ENCODE measurements around the gene ADH5. TPM values are rescaled to one million over a fixed set of nuclear protein-coding genes. Genes with fewer than 3 reads are reported as not detected.

Gene ADH5
- total and polyA plus RNA-seq, 2 of the 8 experiments (the other 6 are each of a cell fraction or from before 2014, with no cell fraction given) = 223 to 327 TPM

DNA sequence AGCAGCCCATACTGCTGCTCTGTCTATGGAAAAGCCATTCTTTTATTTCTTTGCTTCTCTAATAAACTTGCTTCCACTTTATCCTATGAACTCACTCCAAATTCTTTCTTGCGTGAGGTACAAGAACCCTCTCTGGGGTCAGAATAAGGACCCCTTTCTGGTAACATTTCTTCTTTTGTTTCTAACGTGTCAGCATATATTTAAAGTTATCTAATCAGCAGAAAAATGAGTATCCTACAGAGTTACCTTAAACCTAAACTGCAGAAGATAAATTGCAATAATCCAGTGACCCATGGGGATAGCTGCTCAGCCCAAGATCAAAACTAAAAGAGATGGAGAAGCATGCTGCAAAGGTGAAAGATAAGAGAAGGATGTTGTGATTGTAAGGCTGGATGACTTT, 4.0 kb downstream of the ADH5 start:
- H4K20me1 ChIP-seq (replicated peaks in 1 of 2; ENCODE audit: control insufficient read depth in 1 of 2, insufficient read depth in 2 of 2, low read length in 2 of 2) = peaks cover 2 to 7% of the 10 kb centered on the region in 2 experiments
- no peak overlapping the region for H2BK5ac ChIP-seq (ENCODE audit: low read depth, low read length)
- H2BK120ac ChIP-seq (replicated peaks; ENCODE audit: low read depth, low read length) = no peak overlapping the region
- H3K27ac ChIP-seq (ENCODE audit: low read depth, low read length) = no peak overlapping the region
- H3K27me3 ChIP-seq (replicated peaks in 1 of 4; ENCODE audit: control insufficient read depth in 3 of 4, extremely low read depth in 1 of 4, insufficient read depth in 3 of 4, low read length in 3 of 4) = no peaks in the 10 kb centered on the region
- H2AK5ac ChIP-seq (ENCODE audit: low read depth, low read length) = no peak overlapping the region
- peaks cover 2% of the 10 kb centered on the region; the same call in 1 of the 2 replicates for H3K79me1 ChIP-seq (ENCODE audit: low read depth, low read length)
- H4K8ac ChIP-seq (ENCODE audit: extremely low read depth, insufficient read depth, low read length) = no peak overlapping the region
- H3K4me2 ChIP-seq (ENCODE audit: insufficient read depth in 1 of 2, low read depth in 2 of 2, low read length in 2 of 2) = no peak overlapping the region
- DNase-seq (ENCODE audit: low read depth in 1 of 2, low spot score in 2 of 2) (no peak), FAIRE-seq (no peak)
- no peak overlapping the region for H2BK12ac ChIP-seq (ENCODE audit: low read depth, low read length)
- no peak overlapping the region for H3K4ac ChIP-seq (replicated peaks; ENCODE audit: insufficient read length, low read depth, low read length)
- H3K79me2 ChIP-seq (ENCODE audit: control insufficient read depth in 1 of 2, insufficient read depth in 2 of 2, low read length in 2 of 2) = peaks cover 7 to 51% of the 10 kb centered on the region in 2 experiments; a peak in 3 of 4 replicates
- H3K56ac ChIP-seq (replicated peaks; ENCODE audit: insufficient read length, low read depth, low read length) = no peak overlapping the region
- H2AFZ ChIP-seq (ENCODE audit: low read length) = no peak overlapping the region
- H2BK15ac ChIP-seq (ENCODE audit: low read length) = no peak overlapping the region
- H3K23me2 ChIP-seq (ENCODE audit: low read depth, low read length) = peaks cover 5% of the 10 kb centered on the region
- H3K14ac ChIP-seq (ENCODE audit: insufficient read length) = no peak overlapping the region
- no peak overlapping the region for H3K18ac ChIP-seq (ENCODE audit: extremely low read depth, low read length)
- no peak overlapping the region for H2BK20ac ChIP-seq (ENCODE audit: low read length)
- no peaks in the 10 kb centered on the region; a peak in 1 of 7 replicates for H3K4me1 ChIP-seq (replicated peaks in 1 of 4; ENCODE audit: control insufficient read depth in 3 of 4, insufficient read depth in 4 of 4, low read length in 3 of 4)
- no peak overlapping the region for H4K91ac ChIP-seq (replicated peaks; ENCODE audit: insufficient read length, low read length)
- POLR2A ChIA-PET (ENCODE audit: partially characterized antibody) = interaction anchor here (2.6 to 4.4 kb wide), 2 partner anchors 10 to 16 kb away, joined by 17 read pairs; no protein-coding TSS in a partner anchor
- H3K9me3 ChIP-seq (ENCODE audit: insufficient read depth in 2 of 2, low read depth in 1 of 2, low read length in 1 of 2) = no peaks in the 10 kb centered on the region
- no peak overlapping the region for H3K23ac ChIP-seq (ENCODE audit: insufficient read length)
- H3K36me3 ChIP-seq (ENCODE audit: control insufficient read depth in 2 of 4, insufficient read depth in 4 of 4, low read length in 3 of 4) = peaks cover 19 to 62% (median 49%) of the 10 kb centered on the region in 4 experiments
- H4K5ac ChIP-seq (ENCODE audit: insufficient read length, low read depth, low read length) = no peak overlapping the region
- TF ChIP-seq SIX5 (IDR thresholded peaks at IDR 0.05; ENCODE audit: low read depth, low read length) (no peak), BCL11A (IDR thresholded peaks at IDR 0.05; ENCODE audit: low read depth in 2 of 2, low read length in 2 of 2) (no peak), FOSL1 (IDR thresholded peaks at IDR 0.05; ENCODE audit: insufficient read depth, low read depth, low read length) (no peak)
- TF ChIP-seq, protein P1, sequence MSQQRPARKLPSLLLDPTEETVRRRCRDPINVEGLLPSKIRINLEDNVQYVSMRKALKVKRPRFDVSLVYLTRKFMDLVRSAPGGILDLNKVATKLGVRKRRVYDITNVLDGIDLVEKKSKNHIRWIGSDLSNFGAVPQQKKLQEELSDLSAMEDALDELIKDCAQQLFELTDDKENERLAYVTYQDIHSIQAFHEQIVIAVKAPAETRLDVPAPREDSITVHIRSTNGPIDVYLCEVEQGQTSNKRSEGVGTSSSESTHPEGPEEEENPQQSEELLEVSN (IDR thresholded peaks at IDR 0.05) = no peak
- no peak overlapping the region; a peak in 1 of 7 replicates for H3K9ac ChIP-seq (replicated peaks in 1 of 4; ENCODE audit: extremely low read depth in 1 of 4, low read depth in 3 of 4, low read length in 3 of 4)
- WGBS, 2 experiments (ENCODE audit: extremely low coverage in 1 of 2, insufficient coverage in 1 of 2, insufficient read length in 1 of 2, insufficient replicate concordance in 2 of 2, low coverage in 1 of 2, low lambda C conversion rate in 2 of 2, missing lambda C conversion rate in 1 of 2) = 92% methylated on average over 2 of the region's 2 CpGs; no CpG with 5 or more reads in 1 of the 2 experiments
- CTCF ChIA-PET (ENCODE audit: partially characterized antibody) = no interaction called here
- H3K4me3 ChIP-seq (ENCODE audit: extremely low read depth in 1 of 4, insufficient read depth in 2 of 4, low read depth in 3 of 4, low read length in 4 of 4) = no peak overlapping the region
